GM23338 (cell line): ENCODE measurements around the gene NECAP2. TPM values are rescaled to one million over a fixed set of nuclear protein-coding genes. Genes with fewer than 3 reads are reported as not detected.
"Not testable (repeated sequence)": the region's sequence is repeated elsewhere in the genome, so short reads cannot be mapped to it uniquely, and the experiment has no call there.

Source experiments
- ATAC-seq: fragments of 200-7000 bp; cut with Tn5 transposase; 3 replicates; pipeline ENCODE4 v1.9.1; 2020
- DNase-seq: peaks from one replicate; pipeline ENCODE4 v3.0.0-alpha.2; 2015; ENCODE audit warnings: low spot score
- H2AFZ ChIP-seq: fragments of 200-600 bp; sonication (generic); 2 replicates; pipeline ENCODE4 v1.8.0; 2016; ENCODE audit warnings: antibody characterized with exemption, mild to moderate bottlenecking, moderate library complexity
- H3F3A ChIP-seq: fragments of 200-600 bp; sonication (generic); replicated peaks from 2 replicates; pipeline ENCODE4 v1.8.0; 2017; ENCODE audit warnings: antibody characterized with exemption, mixed run types, low read depth
- H3K27ac ChIP-seq: fragments of 200-600 bp; sonication (generic); 2 replicates; pipeline ENCODE4 v1.6.1; 2016; ENCODE audit warnings: low read depth
- H3K27me3 ChIP-seq: fragments of 200-600 bp; sonication (generic); 2 replicates; pipeline ENCODE4 v1.8.0; 2016; ENCODE audit warnings: mild to moderate bottlenecking, mixed run types, moderate library complexity; ENCODE audit not compliant: insufficient read depth
- H3K36me3 ChIP-seq: fragments of 200-600 bp; sonication (generic); 2 replicates; pipeline ENCODE4 v1.8.0; 2016; ENCODE audit warnings: mild to moderate bottlenecking; ENCODE audit not compliant: insufficient read depth
- H3K4me1 ChIP-seq: fragments of 200-600 bp; sonication (generic); 2 replicates; pipeline ENCODE4 v1.8.0; 2016; ENCODE audit warnings: mild to moderate bottlenecking, moderate library complexity; ENCODE audit not compliant: insufficient read depth
- H3K4me2 ChIP-seq: fragments of 200-600 bp; sonication (generic); 2 replicates; pipeline ENCODE4 v1.7.1; 2017; ENCODE audit warnings: mixed run types
- H3K4me3 ChIP-seq: fragments of 200-600 bp; sonication (generic); 2 replicates; pipeline ENCODE4 v1.6.1; 2016; ENCODE audit warnings: mixed run types
- H3K79me2 ChIP-seq: fragments of 200-600 bp; sonication (generic); replicated peaks from 2 replicates; pipeline ENCODE4 v1.8.0; 2017; ENCODE audit warnings: mild to moderate bottlenecking; ENCODE audit not compliant: insufficient read depth
- H3K9me2 ChIP-seq: fragments of 200-600 bp; sonication (generic); 2 replicates; pipeline ENCODE4 v1.8.0; 2017; ENCODE audit not compliant: insufficient read depth
- H4K20me1 ChIP-seq: fragments of 200-600 bp; sonication (generic); replicated peaks from 2 replicates; pipeline ENCODE4 v1.8.0; 2017; ENCODE audit warnings: mild to moderate bottlenecking; ENCODE audit not compliant: insufficient read depth
- H3K27ac Mint-ChIP-seq: 2 replicates; pipeline ENCODE4 v1.8.0; 2020; ENCODE audit warnings: inconsistent platforms, mild to moderate bottlenecking, moderate library complexity, mixed read lengths
- H3K27me3 Mint-ChIP-seq: 3 replicates; pipeline ENCODE4 v1.8.0; 2022; ENCODE audit warnings: low read depth, mild to moderate bottlenecking, moderate library complexity, mixed read lengths, inconsistent platforms; ENCODE audit not compliant: insufficient read depth, poor library complexity
- H3K36me3 Mint-ChIP-seq: 3 replicates; pipeline ENCODE4 v1.8.0; 2021; ENCODE audit warnings: low read depth, mild to moderate bottlenecking, inconsistent platforms, moderate library complexity, mixed read lengths
- H3K4me1 Mint-ChIP-seq: 3 replicates; pipeline ENCODE4 v1.8.0; 2020; ENCODE audit warnings: mild to moderate bottlenecking, inconsistent platforms, mixed read lengths
- H3K4me3 Mint-ChIP-seq: 3 replicates; pipeline ENCODE4 v1.8.0; 2021; ENCODE audit warnings: moderate library complexity, mild to moderate bottlenecking, inconsistent platforms, mixed read lengths
- H3K9me3 Mint-ChIP-seq: 3 replicates; pipeline ENCODE4 v1.8.0; 2020; ENCODE audit warnings: moderate library complexity, mild to moderate bottlenecking, inconsistent platforms, mixed read lengths
- EZH2 ChIP-seq: fragments of 200-600 bp; sonication (generic); IDR thresholded peaks from one replicate; pipeline ENCODE4 v1.8.0; 2017; ENCODE audit warnings: antibody characterized with exemption, mild to moderate bottlenecking, low read depth; ENCODE audit not compliant: unreplicated experiment
- NANOG ChIP-seq: IDR thresholded peaks from 2 replicates; pipeline ENCODE4 v1.6.1; 2016; ENCODE audit warnings: antibody characterized with exemption, borderline replicate concordance
- POLR2AphosphoS5 ChIP-seq: IDR thresholded peaks from 2 replicates; pipeline ENCODE4 v1.6.1; 2016; ENCODE audit warnings: antibody characterized with exemption, low read depth
- ZNF114 ChIP-seq: fragments of 250-450 bp; sonication (Bioruptor Pico); IDR thresholded peaks from 2 replicates; pipeline ENCODE4 v1.5.0; 2020; ENCODE audit warnings: mild to moderate bottlenecking, moderate library complexity
- ZNF331 ChIP-seq: fragments of 250-450 bp; sonication (Bioruptor Pico); IDR thresholded peaks from 2 replicates; pipeline ENCODE4 v1.5.0; 2020; ENCODE audit warnings: low read depth, mild to moderate bottlenecking, moderate library complexity
- polyA plus RNA-seq: library from polyadenylated mRNA; unstranded; fragments of >200 nt; fragmentation: Nextera tagmentation; extraction: Ambion mirVana; gene quantifications from 2 replicates; pipeline ENCODE4 v1.2.1, GENCODE V29; 2016
- total RNA-seq: library from RNA; depleted of rRNA; stranded (reverse); fragments of >200 nt; shearing (Covaris generic); gene quantifications from 2 replicates; pipeline ENCODE4 v1.2.3, GENCODE V29; 2014
- TF ChIP-seq, protein P1 (sequence below), 2 experiments: fragments of 200-600 bp in 1 of 2; sonication (generic) in 1 of 2; conservative IDR thresholded peaks; 2 replicates each; pipeline versions ENCODE4 v1.5.1 to v1.6.1; 2016 to 2017; ENCODE audit warnings: antibody characterized with exemption in 2 of 2, low read depth in 2 of 2, mild to moderate bottlenecking in 2 of 2, moderate library complexity in 1 of 2
- TF ChIP-seq, protein P2 (sequence below): IDR thresholded peaks from 2 replicates; pipeline ENCODE4 v1.6.1; 2016; ENCODE audit warnings: antibody characterized with exemption

NECAP2 gene
- total and polyA plus RNA-seq, 2 experiments from 2014 or later, result 20.2 to 28.9 TPM

DNA sequence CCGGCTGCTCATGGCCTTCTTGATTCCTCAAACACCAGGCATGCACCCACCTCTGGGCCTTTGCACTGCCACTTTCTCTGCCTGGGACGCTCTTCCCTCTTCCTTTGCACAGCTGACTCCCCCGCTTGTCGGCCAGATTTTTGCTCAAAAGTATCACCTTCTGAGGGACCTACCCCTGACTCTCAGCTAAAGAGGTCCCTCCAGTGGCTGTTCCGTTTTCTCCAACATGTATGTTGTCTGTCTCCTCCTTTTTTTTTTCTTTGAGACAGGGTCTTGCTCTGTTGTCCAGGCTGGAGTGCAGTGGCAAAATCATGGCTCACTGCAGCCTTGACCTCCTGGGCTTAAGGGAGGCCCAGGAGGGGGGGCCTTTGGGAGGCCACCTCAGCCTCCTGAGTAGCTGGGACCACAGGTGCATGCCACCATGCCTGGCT, 57.0 kb downstream of the NECAP2 start:
- H3K4me2 ChIP-seq, H3K4me3 ChIP-seq, H3K27me3 ChIP-seq, H3K27ac Mint-ChIP-seq, H3F3A ChIP-seq, H4K20me1 ChIP-seq, H3K79me2 ChIP-seq, H2AFZ ChIP-seq, H3K9me3 Mint-ChIP-seq, H3K36me3 Mint-ChIP-seq, H3K36me3 ChIP-seq, ATAC-seq, H3K9me2 ChIP-seq, H3K27ac ChIP-seq, H3K4me1 ChIP-seq: not testable (repeated sequence)
- H3K4me1 Mint-ChIP-seq, result peaks cover 13% of the 10 kb centered on the region
- DNase-seq, result peak; percentile 41
- H3K4me3 Mint-ChIP-seq, result peak overlapping the region; percentile 77
- TF ChIP-seq, protein P1, sequence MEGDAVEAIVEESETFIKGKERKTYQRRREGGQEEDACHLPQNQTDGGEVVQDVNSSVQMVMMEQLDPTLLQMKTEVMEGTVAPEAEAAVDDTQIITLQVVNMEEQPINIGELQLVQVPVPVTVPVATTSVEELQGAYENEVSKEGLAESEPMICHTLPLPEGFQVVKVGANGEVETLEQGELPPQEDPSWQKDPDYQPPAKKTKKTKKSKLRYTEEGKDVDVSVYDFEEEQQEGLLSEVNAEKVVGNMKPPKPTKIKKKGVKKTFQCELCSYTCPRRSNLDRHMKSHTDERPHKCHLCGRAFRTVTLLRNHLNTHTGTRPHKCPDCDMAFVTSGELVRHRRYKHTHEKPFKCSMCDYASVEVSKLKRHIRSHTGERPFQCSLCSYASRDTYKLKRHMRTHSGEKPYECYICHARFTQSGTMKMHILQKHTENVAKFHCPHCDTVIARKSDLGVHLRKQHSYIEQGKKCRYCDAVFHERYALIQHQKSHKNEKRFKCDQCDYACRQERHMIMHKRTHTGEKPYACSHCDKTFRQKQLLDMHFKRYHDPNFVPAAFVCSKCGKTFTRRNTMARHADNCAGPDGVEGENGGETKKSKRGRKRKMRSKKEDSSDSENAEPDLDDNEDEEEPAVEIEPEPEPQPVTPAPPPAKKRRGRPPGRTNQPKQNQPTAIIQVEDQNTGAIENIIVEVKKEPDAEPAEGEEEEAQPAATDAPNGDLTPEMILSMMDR (conservative IDR thresholded peaks at IDR 0.05; ENCODE audit: low read depth in 2 of 2), result peak; percentile 14 to 42; a peak in 2 of 4 replicates
- H3K27me3 Mint-ChIP-seq, result peaks cover 23% of the 10 kb centered on the region

DNA sequence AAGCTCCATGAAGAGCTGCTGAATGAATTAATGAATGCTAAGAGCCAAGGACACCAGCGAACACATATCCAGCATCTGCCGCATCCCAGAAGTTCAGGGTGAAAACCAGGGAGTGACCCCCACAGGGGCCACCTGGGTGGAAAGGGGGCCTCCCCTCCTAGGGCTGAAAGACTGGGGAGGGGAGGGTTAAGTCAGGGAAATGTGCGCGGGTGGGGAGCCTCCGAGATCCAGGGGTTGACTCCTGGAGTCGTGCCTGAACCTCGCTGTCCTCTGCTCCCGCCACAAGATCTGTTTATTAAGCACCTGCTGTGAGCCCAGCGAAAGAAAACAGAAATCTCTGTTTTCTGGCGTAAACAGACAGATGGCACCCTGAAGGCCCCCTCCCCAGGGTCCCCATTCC, 57.5 kb downstream of the NECAP2 start:
- H3K36me3 ChIP-seq, H3K27me3 ChIP-seq, H3K79me2 ChIP-seq, H3K9me3 Mint-ChIP-seq, H2AFZ ChIP-seq, H3F3A ChIP-seq, H3K27ac Mint-ChIP-seq, ATAC-seq, H3K36me3 Mint-ChIP-seq, H3K4me1 ChIP-seq, H4K20me1 ChIP-seq, H3K9me2 ChIP-seq, DNase-seq, H3K27ac ChIP-seq: not testable (repeated sequence)
- peak overlapping the region; percentile 77 for H3K4me3 Mint-ChIP-seq
- Histone ChIP-seq H3K4me2 (peak overlapping the region; percentile 87), H3K4me3 (peak overlapping the region; percentile 64)
- H3K4me1 Mint-ChIP-seq, result peaks cover 10% of the 10 kb centered on the region
- peaks cover 20% of the 10 kb centered on the region for H3K27me3 Mint-ChIP-seq

DNA sequence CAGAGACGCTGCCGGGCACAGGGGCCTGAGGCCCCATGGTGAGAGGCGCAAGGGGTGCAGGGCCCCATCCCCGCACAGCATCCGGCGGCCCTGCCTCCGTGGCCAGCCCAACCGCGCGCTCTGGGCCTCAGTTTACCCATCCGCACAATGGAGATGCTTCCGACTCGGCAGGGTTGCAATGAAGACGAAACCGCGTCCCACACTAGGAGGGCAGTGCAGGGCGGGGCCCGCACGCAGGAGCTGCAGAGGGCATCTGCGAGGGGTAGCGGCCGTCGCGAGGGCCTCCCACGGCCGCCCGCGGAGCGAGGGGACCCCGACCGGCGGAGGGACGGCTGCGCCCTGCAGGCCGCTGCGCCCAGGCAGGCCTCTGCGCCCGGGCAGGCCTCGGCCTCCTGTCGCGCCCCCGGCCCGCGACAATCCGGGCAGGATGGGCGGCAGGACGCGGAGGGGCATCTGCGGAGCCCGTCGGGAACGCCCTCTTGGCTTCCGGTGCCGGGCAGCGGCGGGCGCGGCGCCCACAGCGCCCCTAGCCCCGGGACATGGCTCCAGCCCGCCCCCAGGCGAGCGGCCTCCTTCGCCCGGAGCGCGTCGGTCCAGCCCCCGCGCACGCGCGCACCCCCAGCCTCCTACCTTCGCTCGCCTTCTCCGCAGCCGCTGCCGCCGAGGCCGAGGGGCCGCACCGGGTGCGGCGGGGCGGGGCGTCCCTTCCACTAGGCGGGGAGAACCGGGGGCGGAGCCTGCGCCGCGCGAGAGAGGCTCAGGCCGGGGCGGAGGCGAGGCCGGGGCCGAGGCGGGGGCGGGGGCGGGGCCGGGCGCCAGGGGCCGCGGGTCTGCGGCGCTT, 58.3 kb downstream of the NECAP2 start:
- no peaks in the 10 kb centered on the region for H3K9me3 Mint-ChIP-seq
- H3K36me3 Mint-ChIP-seq, result no peaks in the 10 kb centered on the region; the same call in 2 of the 3 replicates
- peak; percentile 88 for ATAC-seq
- H3K4me3 Mint-ChIP-seq, result peak overlapping the region; percentile 85
- DNase-seq, result peak; percentile 90
- no peaks in the 10 kb centered on the region for H3K9me2 ChIP-seq
- 0 out of 2 replicates have a peak, but pooled peaks cover 5% of the 10 kb centered on the region for H3K27me3 ChIP-seq
- peak overlapping the region; percentile 89 for H3K4me2 ChIP-seq
- 0 out of 2 replicates have a peak, but pooled peaks cover 2% of the 10 kb centered on the region for H3K79me2 ChIP-seq
- no peaks in the 10 kb centered on the region for H3K4me1 ChIP-seq
- no peak overlapping the region for H3K27ac ChIP-seq
- no peak overlapping the region for H3K27ac Mint-ChIP-seq
- no peaks in the 10 kb centered on the region for H4K20me1 ChIP-seq
- peak overlapping the region; percentile 64 for H3K4me3 ChIP-seq
- H2AFZ ChIP-seq, result no peak overlapping the region
- no peaks in the 10 kb centered on the region for H3F3A ChIP-seq
- peaks cover 20% of the 10 kb centered on the region for H3K27me3 Mint-ChIP-seq
- no peaks in the 10 kb centered on the region for H3K36me3 ChIP-seq
- peaks cover 9% of the 10 kb centered on the region for H3K4me1 Mint-ChIP-seq
- TF ChIP-seq ZNF114 (CRISPR knock-in tag) (no peak), NANOG (no peak), EZH2 (no peak), POLR2AphosphoS5 (peak; percentile 59), ZNF331 (CRISPR knock-in tag) (no peak)
- TF ChIP-seq, protein P2, sequence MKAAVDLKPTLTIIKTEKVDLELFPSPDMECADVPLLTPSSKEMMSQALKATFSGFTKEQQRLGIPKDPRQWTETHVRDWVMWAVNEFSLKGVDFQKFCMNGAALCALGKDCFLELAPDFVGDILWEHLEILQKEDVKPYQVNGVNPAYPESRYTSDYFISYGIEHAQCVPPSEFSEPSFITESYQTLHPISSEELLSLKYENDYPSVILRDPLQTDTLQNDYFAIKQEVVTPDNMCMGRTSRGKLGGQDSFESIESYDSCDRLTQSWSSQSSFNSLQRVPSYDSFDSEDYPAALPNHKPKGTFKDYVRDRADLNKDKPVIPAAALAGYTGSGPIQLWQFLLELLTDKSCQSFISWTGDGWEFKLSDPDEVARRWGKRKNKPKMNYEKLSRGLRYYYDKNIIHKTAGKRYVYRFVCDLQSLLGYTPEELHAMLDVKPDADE, result no peak
